ENCODE results near the gene HOXB4.
"Not testable (repeated sequence)": the region's sequence is repeated elsewhere in the genome, so short reads cannot be mapped to it uniquely, and the experiment has no call there.

HOXB4 gene

GRCh38 chr17:48545022-48545375 is 33.2 kb downstream of the HOXB4 start, which contains the start of gene HOXB2:
Gene HOXB2, minus strand, starts transcription at chr17:48545109. Its CDS starts 198 bp downstream, at chr17:48544911.
- no peak for DNase-seq

- DNase-seq: no peak
These were observed 33.7 kb downstream of the HOXB4 start for GRCh38 chr17:48544349-48545021.

- no peak for DNase-seq
These were observed 34.2 kb downstream of the HOXB4 start for GRCh38 chr17:48543854-48544348.

- no peak for DNase-seq
These were observed 34.9 kb downstream of the HOXB4 start for GRCh38 chr17:48543107-48543853.

GRCh38 chr17:48542698-48543106 is 35.4 kb downstream of the HOXB4 start:
- DNase-seq: no peak

- DNase-seq: no peak
These were observed 36.0 kb downstream of the HOXB4 start for GRCh38 chr17:48542114-48542656.

- no peak for DNase-seq
These were observed 36.5 kb downstream of the HOXB4 start for GRCh38 chr17:48541577-48542113.

- DNase-seq: no peak
These were observed 37.0 kb downstream of the HOXB4 start for GRCh38 chr17:48541036-48541576.

GRCh38 chr17:48540213-48540612 is 37.9 kb downstream of the HOXB4 start:
- DNase-seq: no peak

- no peak for DNase-seq
These were observed 39.0 kb downstream of the HOXB4 start for GRCh38 chr17:48539177-48539576.

GRCh38 chr17:48537316-48537715 is 40.8 kb downstream of the HOXB4 start:
- DNase-seq: no peak

GRCh38 chr17:48535793-48536559 is 42.2 kb downstream of the HOXB4 start:
- not testable (repeated sequence) for DNase-seq

GRCh38 chr17:48532261-48532660 is 45.9 kb downstream of the HOXB4 start:
- DNase-seq: no peak

- DNase-seq: no peak
These were observed 47.3 kb downstream of the HOXB4 start, which contains the start of gene HOXB1 for GRCh38 chr17:48530887-48531272. Gene HOXB1, minus strand, starts transcription at chr17:48531011. Its CDS starts 107 bp downstream, at chr17:48530904.

GRCh38 chr17:48530208-48530886 is 47.8 kb downstream of the HOXB4 start:
- DNase-seq: no peak

GRCh38 chr17:48529683-48530009 is 48.5 kb downstream of the HOXB4 start:
- no peak for DNase-seq

- DNase-seq: no peak
These were observed 49.0 kb downstream of the HOXB4 start for GRCh38 chr17:48528936-48529682.

- DNase-seq: no peak
These were observed 49.8 kb downstream of the HOXB4 start for GRCh38 chr17:48528153-48528935.

GRCh38 chr17:48527547-48527932 is 50.6 kb downstream of the HOXB4 start:
- no peak for DNase-seq

Measured in NCI-H526 treated with DMSO at 0.1 percent for 48 hours (cell line).